IMR-90 (cell line): ENCODE measurements around the gene MRPL19. TPM values are rescaled to one million over a fixed set of nuclear protein-coding genes. Genes with fewer than 3 reads are reported as not detected.
A peak's percentile ranks its signal among the peaks of the same experiment; 100 is the strongest.

Source experiments
- ATAC-seq: fragments of 200-7000 bp; cut with Tn5 transposase; 2 replicates; pipeline ENCODE4 v1.9.1; 2020; ENCODE audit warnings: low read depth, mild to moderate bottlenecking, moderate library complexity
- BruUV-seq: library from RNA; stranded (reverse); fragments of 400-500 nt; replicated peaks from 2 replicates; lab custom pipeline; 2021; lab: Mats Ljungman, UMichigan
- CTCF ChIA-PET: fragments of 300-600 bp; formaldehyde crosslinking; extraction: SDS; loops from one replicate; lab custom pipeline; 2021; ENCODE audit warnings: antibody characterized with exemption; lab: Yijun Ruan, JAX
- POLR2A ChIA-PET: fragments of 300-600 bp; sonication (Branson Sonifier 250); formaldehyde crosslinking; loops from one replicate; lab custom pipeline; 2022; ENCODE audit warnings: antibody characterized with exemption; ENCODE audit not compliant: unreplicated experiment; lab: Charles Lee
- DNase-seq: peaks from one replicate; pipeline ENCODE4 v3.0.0; 2013
- H2AFZ ChIP-seq: replicated peaks from 2 replicates; pipeline ENCODE3; 2013; ENCODE audit warnings: low read length, mild to moderate bottlenecking; ENCODE audit not compliant: poor library complexity
- H2AK5ac ChIP-seq: 2 replicates; pipeline ENCODE4 v1.6.1; 2013; ENCODE audit warnings: low read depth, low read length, inconsistent platforms
- H2AK9ac ChIP-seq: replicated peaks from 2 replicates; pipeline ENCODE3; 2013; ENCODE audit warnings: mild to moderate bottlenecking, low read depth, low read length, moderate library complexity; ENCODE audit not compliant: poor library complexity
- H2BK120ac ChIP-seq: 2 replicates; pipeline ENCODE4 v1.6.1; 2013; ENCODE audit warnings: low read depth, low read length, inconsistent platforms
- H2BK15ac ChIP-seq: 3 replicates; pipeline ENCODE4 v1.6.1; 2013; ENCODE audit warnings: low read depth, low read length, inconsistent platforms
- H2BK20ac ChIP-seq: 2 replicates; pipeline ENCODE4 v1.6.1; 2013; ENCODE audit warnings: low read depth, mild to moderate bottlenecking, inconsistent platforms, low read length, moderate library complexity
- H2BK5ac ChIP-seq: 2 replicates; pipeline ENCODE4 v1.6.1; 2013; ENCODE audit warnings: mild to moderate bottlenecking, low read depth, low read length, inconsistent platforms; ENCODE audit not compliant: poor library complexity, severe bottlenecking
- H3K14ac ChIP-seq: replicated peaks from 2 replicates; pipeline ENCODE4 v1.6.1; 2013; ENCODE audit warnings: low read depth, low read length, inconsistent platforms
- H3K18ac ChIP-seq: 2 replicates; pipeline ENCODE4 v1.6.1; 2013; ENCODE audit warnings: low read depth, low read length, control low read depth
- H3K23ac ChIP-seq: 2 replicates; pipeline ENCODE4 v1.6.1; 2013; ENCODE audit warnings: low read depth, low read length, inconsistent platforms
- H3K27ac ChIP-seq: 2 replicates; pipeline ENCODE4 v1.5.1; 2013; ENCODE audit warnings: mild to moderate bottlenecking, control low read depth, low read length; ENCODE audit not compliant: insufficient read depth
- H3K27me3 ChIP-seq: 2 replicates; pipeline ENCODE4 v1.6.1; 2013; ENCODE audit warnings: low read length; ENCODE audit not compliant: control insufficient read depth, insufficient read depth
- H3K36me3 ChIP-seq: 2 replicates; pipeline ENCODE4 v1.6.1; 2013; ENCODE audit warnings: low read length, mixed read lengths; ENCODE audit not compliant: control insufficient read depth, insufficient read depth
- H3K4ac ChIP-seq: 2 replicates; pipeline ENCODE4 v1.6.1; 2013; ENCODE audit warnings: low read depth, low read length, inconsistent platforms
- H3K4me1 ChIP-seq: 2 replicates; pipeline ENCODE4 v1.6.1; 2013; ENCODE audit warnings: low read length, mixed read lengths; ENCODE audit not compliant: control insufficient read depth, insufficient read depth
- H3K4me2 ChIP-seq: 2 replicates; pipeline ENCODE4 v1.6.1; 2013; ENCODE audit warnings: low read depth, mild to moderate bottlenecking, control low read depth, low read length, moderate library complexity
- H3K4me3 ChIP-seq: 2 replicates; pipeline ENCODE4 v1.5.1; 2013; ENCODE audit warnings: low read depth, mild to moderate bottlenecking, control low read depth, low read length, moderate library complexity; ENCODE audit not compliant: insufficient read depth
- H3K56ac ChIP-seq: 2 replicates; pipeline ENCODE4 v1.6.1; 2013; ENCODE audit warnings: low read length, inconsistent platforms; ENCODE audit not compliant: insufficient read depth; ENCODE audit errors: extremely low read depth
- H3K79me1 ChIP-seq, 2 experiments: 2 replicates each; pipeline ENCODE4 v1.6.1; 2013; ENCODE audit warnings: low read length in 2 of 2, inconsistent platforms in 1 of 2, low read depth in 1 of 2
- H3K9ac ChIP-seq: 2 replicates; pipeline ENCODE4 v1.6.1; 2013; ENCODE audit warnings: low read depth, low read length, control low read depth
- H3K9me1 ChIP-seq: 2 replicates; pipeline ENCODE4 v1.6.1; 2013; ENCODE audit warnings: low read length, inconsistent platforms; ENCODE audit not compliant: insufficient read depth
- H3K9me3 ChIP-seq: 2 replicates; pipeline ENCODE4 v1.6.1; 2013; ENCODE audit warnings: low read length; ENCODE audit not compliant: control insufficient read depth, insufficient read depth
- H4K20me1 ChIP-seq: 2 replicates; pipeline ENCODE4 v1.6.1; 2013; ENCODE audit warnings: low read length, inconsistent platforms; ENCODE audit not compliant: insufficient read depth
- H4K5ac ChIP-seq: 2 replicates; pipeline ENCODE4 v1.6.1; 2013; ENCODE audit warnings: mild to moderate bottlenecking, low read depth, low read length, control low read depth
- H4K8ac ChIP-seq, 2 experiments: 2 replicates each; pipeline ENCODE4 v1.6.1; 2013; ENCODE audit warnings: low read depth in 2 of 2, low read length in 2 of 2, control low read depth in 1 of 2, inconsistent platforms in 1 of 2
- H4K91ac ChIP-seq: 2 replicates; pipeline ENCODE4 v1.6.1; 2013; ENCODE audit warnings: low read depth, low read length, inconsistent platforms; ENCODE audit not compliant: insufficient read depth
- POLR2A ChIP-seq: IDR thresholded peaks from 2 replicates; pipeline ENCODE4 v1.6.1; 2012; ENCODE audit warnings: mild to moderate bottlenecking, low read depth, low read length
- WGBS, 2 experiments: methylation state at CpG; one replicate each; pipeline versions ENCODE4 v1.1.5 to v1.1.7; 2013; ENCODE audit warnings: missing lambda C conversion rate in 2 of 2; ENCODE audit not compliant: insufficient read length in 1 of 2; ENCODE audit errors: extremely low coverage in 2 of 2; 5-methylcytosine and 5-hydroxymethylcytosine counted together
- dilution Hi-C: fragments of 300-500 bp; cut with HindIII; formaldehyde crosslinking; loops from one replicate; pipeline ENCODE4 v1.14.3; 2018; ENCODE audit warnings: low sequenced_read_pairs; ENCODE audit not compliant: unreplicated experiment
- in situ Hi-C: fragments of 300-500 bp; cut with MboI; formaldehyde crosslinking; loops from 3 replicates; pipeline ENCODE4 v1.14.3; 2019; ENCODE audit warnings: low sequenced_read_pairs, inconsistent platforms, mixed read lengths
- intact Hi-C: fragments of 100-400 bp; cut with micrococcal nuclease; formaldehyde crosslinking; loops from 2 replicates; pipeline ENCODE4 v1.10.0; 2022
- polyA plus RNA-seq, 3 experiments: library from polyadenylated mRNA; depleted of rRNA; stranded (reverse); fragments of >200 nt; gene quantifications; 2 replicates each; pipeline ENCODE4 v1.2.3, GENCODE V29; 2012; ENCODE audit warnings: low replicate concordance in 1 of 3
- total RNA-seq: library from RNA; depleted of rRNA; stranded (reverse); fragments of >200 nt; gene quantifications from 2 replicates; pipeline ENCODE4 v1.2.3, GENCODE V29; 2012

The MRPL19 gene
- total and polyA plus RNA-seq, 2 of the 4 experiments (the other 2 are of a cell fraction), result 24.8 to 28.5 TPM

GRCh38 chr2:75705921-75706320 lies 59.3 kb downstream of the MRPL19 start:
- no peak overlapping the region for H3K23ac ChIP-seq

More at GRCh38 chr2:75705921-75706320, 59.3 kb downstream of the MRPL19 start:
- dilution Hi-C loops, result no loop called here
- H2AK9ac ChIP-seq, result no peak overlapping the region
- no peak overlapping the region for H4K91ac ChIP-seq
- no peaks in the 10 kb centered on the region; the same call in 1 of the 2 replicates for H3K9me1 ChIP-seq
- no CpG with 5 or more reads among the region's 1 CpG for WGBS, 2 experiments
- peaks cover 6% of the 10 kb centered on the region for H3K36me3 ChIP-seq
- no peak overlapping the region for H2AFZ ChIP-seq
- H3K9ac ChIP-seq, result no peak overlapping the region
- no peak overlapping the region for H2BK5ac ChIP-seq
- no peak overlapping the region for H2BK120ac ChIP-seq
- TF ChIP-seq POLR2A, result no peak
- H3K4me2 ChIP-seq, result no peak overlapping the region
- no peak overlapping the region for H3K27ac ChIP-seq
- H2AK5ac ChIP-seq, result no peak overlapping the region
- no peak overlapping the region for H2BK15ac ChIP-seq
- in situ Hi-C loops, result no loop called here
- H3K18ac ChIP-seq, result no peak overlapping the region
- ATAC-seq (no peak), DNase-seq (peak; percentile 27)
- BruUV-seq, result no TSS peak
- H3K4me1 ChIP-seq, result peaks cover under 1% of the 10 kb centered on the region; the same call in 1 of the 2 replicates
- ChIA-PET CTCF (no interaction called here), POLR2A (no interaction called here)
- H3K9me3 ChIP-seq, result no peaks in the 10 kb centered on the region
- H4K5ac ChIP-seq, result no peak overlapping the region
- H2BK20ac ChIP-seq, result no peak overlapping the region
- no peaks in the 10 kb centered on the region for H4K20me1 ChIP-seq
- no peak overlapping the region for H4K8ac ChIP-seq
- intact Hi-C loops, result no loop called here
- no peak overlapping the region for H3K56ac ChIP-seq
- H3K79me1 ChIP-seq, result peaks cover 0 to 7% of the 10 kb centered on the region in 2 experiments; a peak in 3 of 4 replicates
- H3K27me3 ChIP-seq, result no peaks in the 10 kb centered on the region
- no peak overlapping the region for H3K4me3 ChIP-seq
- no peak overlapping the region for H3K4ac ChIP-seq
- H3K14ac ChIP-seq, result no peak overlapping the region
